GF-D8 (cell line): ENCODE results near the gene BCL2L13.
"Not testable (repeated sequence)": the region's sequence is repeated elsewhere in the genome, so short reads cannot be mapped to it uniquely, and the experiment has no call there.

Experiments
- DNase-seq: peaks from one replicate; lab custom pipeline; 2025; lab: John Stamatoyannopoulos, UW

Gene BCL2L13

GRCh38 chr22:17636850-17637249, 1.7 kb upstream of the BCL2L13 start:
- DNase-seq = not testable (repeated sequence)

- no peak for DNase-seq
Measured at GRCh38 chr22:17637490-17638181, 921 bp upstream of the BCL2L13 start.

DNA sequence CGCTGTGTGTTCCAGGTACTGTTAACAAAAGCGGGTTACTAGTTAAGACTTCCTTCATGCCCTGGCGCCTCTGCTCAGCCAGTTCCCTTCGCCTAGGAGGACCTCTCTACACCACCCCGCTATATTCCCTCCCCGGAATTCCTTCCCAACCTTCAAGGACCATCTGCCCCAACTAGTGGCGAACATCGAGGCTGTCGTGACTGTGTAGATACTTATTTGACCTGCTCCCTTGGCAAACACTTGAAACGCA, 450 bp upstream of the BCL2L13 start:
- no peak for DNase-seq

GRCh38 chr22:17639247-17639741, 737 bp downstream of the BCL2L13 start:
- DNase-seq = peak; percentile 9

- no peak for DNase-seq
Measured at GRCh38 chr22:17641269-17641668, 2.7 kb downstream of the BCL2L13 start.

DNA sequence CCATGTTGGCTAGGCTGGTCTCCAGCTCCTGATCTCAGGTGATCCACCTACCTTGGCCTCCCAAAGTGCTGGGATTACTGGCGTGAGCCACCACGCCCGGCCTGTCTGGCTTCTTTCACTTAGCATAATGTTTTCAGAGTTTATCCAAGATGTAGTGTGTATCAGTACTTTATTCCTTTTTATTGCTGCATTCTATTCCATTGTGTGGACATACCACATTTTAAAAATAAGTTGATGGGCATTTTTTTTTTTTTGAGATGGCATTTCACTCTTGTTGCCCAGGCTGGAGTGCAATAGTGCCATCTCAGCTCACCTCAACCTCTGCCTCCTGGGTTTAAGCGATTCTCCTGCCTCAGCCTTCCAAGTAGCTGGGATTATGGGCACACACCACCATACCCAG, 3.8 kb downstream of the BCL2L13 start:
- not testable (repeated sequence) for DNase-seq

DNA sequence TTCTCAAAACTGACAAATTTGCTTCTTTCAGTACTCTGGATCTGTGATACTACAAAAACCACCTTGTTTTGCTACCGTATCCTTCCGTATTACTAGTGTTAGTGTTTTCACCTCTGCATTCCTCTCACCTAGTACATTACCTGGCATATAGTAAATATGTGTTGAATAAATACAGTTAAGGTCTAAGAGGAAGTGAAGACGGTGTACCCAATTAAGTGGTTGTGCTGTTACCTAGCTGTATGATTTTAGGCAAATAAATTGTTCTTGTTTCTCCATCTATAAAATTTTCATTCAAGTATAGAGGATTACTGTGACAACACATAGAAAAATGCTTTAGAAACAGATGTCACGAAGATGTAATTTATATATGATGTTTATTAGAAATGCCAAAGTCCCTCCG, 8.9 kb downstream of the BCL2L13 start:
- no peak for DNase-seq

DNA sequence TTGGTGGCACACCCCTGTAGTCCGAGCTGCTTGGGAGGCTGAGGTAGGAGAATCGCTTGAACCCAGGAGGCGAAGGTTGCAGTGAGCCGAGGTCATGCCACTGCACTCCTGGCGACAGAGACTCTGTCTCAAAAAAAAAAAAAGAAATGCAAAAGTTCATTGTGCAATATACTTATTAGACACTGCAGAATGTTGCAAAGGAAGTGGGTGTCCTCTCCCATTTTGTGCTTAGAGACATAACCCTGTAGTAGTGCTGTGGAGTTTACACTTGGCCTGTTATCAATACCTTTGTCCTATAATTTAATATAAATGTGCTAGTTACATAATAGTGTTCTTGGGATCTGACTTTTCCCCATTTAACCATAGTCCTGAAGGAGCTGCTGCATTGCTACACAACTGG, 9.4 kb downstream of the BCL2L13 start:
- DNase-seq = peak; percentile 31

DNA sequence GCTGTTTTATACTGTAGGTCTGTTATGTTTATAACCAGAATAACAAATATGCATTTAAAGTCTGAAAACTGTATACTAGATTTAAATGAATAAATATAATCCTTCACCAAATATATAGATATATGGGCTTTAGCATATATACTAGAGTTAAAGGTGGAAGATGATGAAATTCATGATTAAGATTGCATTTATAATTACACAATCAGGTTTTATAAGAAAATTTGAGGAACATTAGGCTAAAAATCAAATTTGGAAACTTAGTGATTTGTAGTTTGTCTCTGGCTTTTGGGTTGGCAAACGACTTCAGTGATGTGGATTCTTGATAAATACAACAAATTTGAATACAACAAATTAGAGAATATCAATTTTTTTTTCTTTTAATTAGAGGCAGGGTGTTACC, 10.0 kb downstream of the BCL2L13 start:
- no peak for DNase-seq

- DNase-seq = peak; percentile 87
Measured at GRCh38 chr22:17655289-17655688, 16.7 kb downstream of the BCL2L13 start.

GRCh38 chr22:17656870-17657395, 18.4 kb downstream of the BCL2L13 start:
- no peak for DNase-seq

- DNase-seq = no peak
Measured at GRCh38 chr22:17664414-17665055, 26.0 kb downstream of the BCL2L13 start.

- DNase-seq = no peak
Measured at GRCh38 chr22:17665248-17665647, 26.7 kb downstream of the BCL2L13 start.

GRCh38 chr22:17665854-17666253, 27.3 kb downstream of the BCL2L13 start:
- peak; percentile 52 for DNase-seq

GRCh38 chr22:17671521-17672092, 33.0 kb downstream of the BCL2L13 start:
- DNase-seq = not testable (repeated sequence)

DNA sequence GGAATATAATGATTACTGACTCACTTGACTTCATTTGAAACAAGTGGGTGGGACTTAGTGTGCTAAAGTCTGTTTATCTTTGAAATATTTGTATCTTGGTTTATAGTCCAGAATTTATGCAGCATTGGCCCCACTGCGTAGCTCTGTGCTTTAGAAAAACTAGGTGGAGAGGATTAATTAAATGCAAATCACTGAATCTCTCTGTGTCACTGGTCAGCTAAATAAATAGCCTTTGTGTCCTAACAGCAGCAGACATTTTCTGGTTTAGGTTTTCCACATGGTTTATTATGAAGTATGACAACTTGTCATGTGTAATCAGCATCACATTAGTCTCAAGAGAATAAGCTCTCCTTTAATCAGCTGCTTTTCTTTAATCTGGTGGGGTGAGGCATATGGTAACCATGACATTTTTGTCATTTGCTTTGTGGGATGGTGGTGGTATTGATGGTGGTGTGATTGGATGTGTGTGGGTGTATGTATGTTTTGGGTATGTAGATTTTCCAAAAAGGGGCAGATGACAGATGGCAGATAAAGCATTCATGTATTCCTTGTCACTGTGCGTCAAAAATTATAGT, 33.9 kb downstream of the BCL2L13 start:
- no peak for DNase-seq

DNA sequence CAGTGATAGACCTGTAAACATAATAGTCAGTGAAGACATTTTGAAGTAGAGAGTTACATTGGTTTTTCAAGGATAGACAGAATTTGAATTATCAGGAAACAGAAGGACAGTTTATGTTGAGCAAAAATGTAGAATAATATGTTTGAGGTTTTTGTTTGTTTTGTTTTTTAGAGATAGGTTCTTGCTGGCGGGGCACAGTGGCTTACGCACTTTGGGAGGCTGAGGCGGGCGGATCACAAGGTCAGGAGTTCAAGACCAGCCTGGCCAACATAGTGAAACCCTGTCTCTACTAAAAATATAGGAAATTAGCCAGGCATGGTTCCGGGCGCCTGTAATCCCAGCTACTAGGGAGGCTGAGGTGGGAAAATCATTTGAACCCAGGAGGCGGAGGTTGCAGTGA, 35.6 kb downstream of the BCL2L13 start:
- no peak for DNase-seq

- peak; percentile 41 for DNase-seq
Measured at GRCh38 chr22:17675584-17675983, 37.0 kb downstream of the BCL2L13 start.

DNA sequence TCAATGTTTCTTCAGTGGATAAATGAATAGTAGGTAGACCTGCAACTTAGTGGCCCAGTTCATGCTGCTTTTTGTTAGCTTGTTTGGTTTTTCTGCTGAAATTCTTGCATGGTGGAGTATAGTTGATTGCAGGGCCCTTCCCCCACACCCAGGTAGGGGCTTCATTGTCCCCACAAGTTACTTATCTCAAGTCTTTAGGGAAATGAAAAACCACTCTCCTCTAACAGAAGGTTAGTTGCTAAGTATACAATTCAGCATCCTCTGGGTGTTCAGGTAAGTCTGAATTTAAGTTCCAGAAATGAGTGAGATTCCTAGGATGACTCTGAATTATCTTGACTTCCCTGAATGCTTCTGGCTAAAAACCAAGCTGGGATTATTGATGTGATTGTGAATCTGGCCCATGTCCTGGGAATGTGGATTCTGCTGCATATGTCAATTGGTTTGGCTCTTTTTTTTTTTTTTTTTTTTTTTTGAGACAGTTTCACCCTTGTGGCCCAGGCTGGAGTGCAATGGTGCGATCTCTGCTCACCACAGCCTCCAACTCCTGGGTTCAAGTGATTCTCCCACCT, 40.3 kb downstream of the BCL2L13 start:
- DNase-seq = no peak

- DNase-seq = no peak
Measured at GRCh38 chr22:17684245-17684644, 45.7 kb downstream of the BCL2L13 start.

GRCh38 chr22:17692841-17693240, 54.3 kb downstream of the BCL2L13 start:
- no peak for DNase-seq

DNA sequence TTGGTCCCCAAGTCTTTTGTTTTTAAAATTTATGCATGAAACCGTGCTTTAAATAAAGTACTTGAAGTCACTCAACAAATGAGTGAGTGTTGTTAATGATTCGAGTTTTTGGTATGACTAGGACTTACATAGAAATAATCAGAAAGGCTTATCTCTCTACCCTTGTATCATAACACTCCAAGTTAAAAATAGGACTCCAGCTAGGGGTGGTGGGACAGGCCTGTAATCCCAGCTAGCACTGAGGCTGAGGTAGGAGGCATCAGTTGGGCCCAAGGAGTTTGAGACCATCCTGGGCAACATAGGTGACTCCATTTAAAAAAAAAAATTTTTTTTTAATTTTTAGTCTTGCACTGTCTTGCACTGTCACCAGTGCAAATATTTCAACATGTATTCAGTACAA, 55.6 kb downstream of the BCL2L13 start:
- DNase-seq = no peak

DNA sequence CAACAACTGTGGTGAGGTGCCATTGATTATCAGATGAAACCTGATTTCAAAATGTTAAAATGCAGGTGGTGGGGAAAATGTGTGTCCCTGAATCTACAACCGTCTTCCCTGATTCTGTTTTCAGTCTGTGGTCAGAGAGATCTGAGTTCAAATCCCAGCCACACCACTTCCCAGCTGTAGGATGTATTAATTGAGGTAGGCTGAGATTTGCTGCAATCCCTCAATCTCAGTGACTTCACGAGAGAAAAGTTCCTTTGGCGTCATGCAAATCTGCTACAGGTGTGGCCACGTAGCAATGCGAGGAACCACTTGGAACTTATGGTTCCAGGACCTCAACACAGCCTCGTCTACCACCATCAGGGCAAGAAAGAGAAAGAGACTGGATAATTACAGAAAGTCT, 56.2 kb downstream of the BCL2L13 start:
- DNase-seq = no peak
